ENCODE data around the gene MAPRE3.

MAPRE3 gene

GRCh38 chr2:27019931-27020855 lies 49.8 kb downstream of the MAPRE3 start:
- in situ Hi-C loops (cut with HindIII; ENCODE audit: low pct_ligation_motif_present, low sequenced_read_pairs) = no loop called here
- H3K36me3 ChIP-seq (replicated peaks) = peaks cover 5% of the 10 kb centered on the region
- no peak for DNase-seq

GRCh38 chr2:27021253-27022049 lies 51.0 kb downstream of the MAPRE3 start:
- Histone ChIP-seq H3K27ac (no peak overlapping the region), H3K4me3 (ENCODE audit: low read depth, low read length) (no peak overlapping the region), H3K27me3 (replicated peaks) (no peaks in the 10 kb centered on the region), H3K36me3 (replicated peaks) (peaks cover 5% of the 10 kb centered on the region)
- no peak for TF ChIP-seq CTCF (IDR thresholded peaks at IDR 0.05; ENCODE audit: low read depth, low read length, missing control alignments)
- DNase-seq = no peak
- in situ Hi-C loops (cut with HindIII; ENCODE audit: low pct_ligation_motif_present, low sequenced_read_pairs) = no loop called here

More at GRCh38 chr2:27019931-27020855, 49.8 kb downstream of the MAPRE3 start:
- TF ChIP-seq CTCF (IDR thresholded peaks at IDR 0.05; ENCODE audit: low read depth, low read length, missing control alignments) = no peak
- Histone ChIP-seq H3K27ac (no peak overlapping the region), H3K27me3 (replicated peaks) (no peaks in the 10 kb centered on the region), H3K4me3 (ENCODE audit: low read depth, low read length) (no peak overlapping the region)

- Histone ChIP-seq H3K36me3 (replicated peaks) (peaks cover 5% of the 10 kb centered on the region), H3K27me3 (replicated peaks) (no peaks in the 10 kb centered on the region), H3K27ac (no peak overlapping the region), H3K4me3 (ENCODE audit: low read depth, low read length) (no peak overlapping the region)
- no peak for TF ChIP-seq CTCF (IDR thresholded peaks at IDR 0.05; ENCODE audit: low read depth, low read length, missing control alignments)
- in situ Hi-C loops (cut with HindIII; ENCODE audit: low pct_ligation_motif_present, low sequenced_read_pairs) = no loop called here
- DNase-seq = no peak
Measured at GRCh38 chr2:27023740-27024139, 53.3 kb downstream of the MAPRE3 start.

- in situ Hi-C loops (cut with HindIII; ENCODE audit: low pct_ligation_motif_present, low sequenced_read_pairs) = no loop called here
- no peak overlapping the region for H3K27ac ChIP-seq
- H3K4me3 ChIP-seq (ENCODE audit: low read depth, low read length) = no peak overlapping the region
- no peaks in the 10 kb centered on the region for H3K27me3 ChIP-seq (replicated peaks)
- TF ChIP-seq CTCF (IDR thresholded peaks at IDR 0.05; ENCODE audit: low read depth, low read length, missing control alignments) = peak; percentile 48
- peaks cover 5% of the 10 kb centered on the region for H3K36me3 ChIP-seq (replicated peaks)
- DNase-seq = no peak
Measured at GRCh38 chr2:27024188-27024587, 53.8 kb downstream of the MAPRE3 start.

GRCh38 chr2:27024812-27025211 lies 54.4 kb downstream of the MAPRE3 start:
- TF ChIP-seq CTCF (IDR thresholded peaks at IDR 0.05; ENCODE audit: low read depth, low read length, missing control alignments) = no peak
- no peak for DNase-seq
- Histone ChIP-seq H3K36me3 (replicated peaks) (peaks cover 5% of the 10 kb centered on the region), H3K27me3 (replicated peaks) (no peaks in the 10 kb centered on the region), H3K4me3 (ENCODE audit: low read depth, low read length) (no peak overlapping the region), H3K27ac (no peak overlapping the region)
- in situ Hi-C loops (cut with HindIII; ENCODE audit: low pct_ligation_motif_present, low sequenced_read_pairs) = no loop called here

Measured in brain microvascular endothelial cell (primary cell).